ENCODE measurements around the gene CPNE1.

CPNE1 gene

GRCh38 chr20:35598476-35598875 lies 66.2 kb downstream of the CPNE1 start:
- DNase-seq = no peak

- DNase-seq = no peak
Measured at GRCh38 chr20:35597186-35597585, 67.5 kb downstream of the CPNE1 start.

- no peak for DNase-seq
Measured at GRCh38 chr20:35595901-35596300, 68.8 kb downstream of the CPNE1 start.

- no peak for DNase-seq
Measured at GRCh38 chr20:35595456-35595855, 69.2 kb downstream of the CPNE1 start.

- DNase-seq = no peak
Measured at GRCh38 chr20:35592339-35592974, 72.2 kb downstream of the CPNE1 start.

GRCh38 chr20:35588397-35588796 lies 76.3 kb downstream of the CPNE1 start:
- DNase-seq = no peak

GRCh38 chr20:35587436-35587835 lies 77.3 kb downstream of the CPNE1 start:
- no peak for DNase-seq

- no peak for DNase-seq
Measured at GRCh38 chr20:35586751-35587425, 77.8 kb downstream of the CPNE1 start.

- DNase-seq = no peak
Measured at GRCh38 chr20:35583636-35584560, 80.8 kb downstream of the CPNE1 start.

- no peak for DNase-seq
Measured at GRCh38 chr20:35582741-35583404, 81.8 kb downstream of the CPNE1 start.

GRCh38 chr20:35582131-35582530 lies 82.6 kb downstream of the CPNE1 start:
- DNase-seq = no peak

GRCh38 chr20:35579196-35579595 lies 85.5 kb downstream of the CPNE1 start:
- DNase-seq = no peak

GRCh38 chr20:35578469-35578868 lies 86.2 kb downstream of the CPNE1 start:
- DNase-seq = no peak

GRCh38 chr20:35576816-35577215 lies 87.9 kb downstream of the CPNE1 start:
- DNase-seq = no peak
